NB4 (cell line): ENCODE data around the gene SETD1B.
"Not testable (repeated sequence)": the region's sequence is repeated elsewhere in the genome, so short reads cannot be mapped to it uniquely, and the experiment has no call there.

Experiments
- MYC ChIP-seq: IDR thresholded peaks from 2 replicates; pipeline ENCODE4 v1.6.1; 2011; ENCODE audit warnings: low read depth, low read length
- POLR2A ChIP-seq: IDR thresholded peaks from 2 replicates; pipeline ENCODE4 v1.6.1; 2011; ENCODE audit warnings: mild to moderate bottlenecking; ENCODE audit not compliant: insufficient read length; ENCODE audit errors: extremely low read depth
- TF ChIP-seq, protein P1 (sequence below): IDR thresholded peaks from one replicate; pipeline ENCODE4 v1.5.1; 2012; ENCODE audit warnings: low read depth, low read length

DNA sequence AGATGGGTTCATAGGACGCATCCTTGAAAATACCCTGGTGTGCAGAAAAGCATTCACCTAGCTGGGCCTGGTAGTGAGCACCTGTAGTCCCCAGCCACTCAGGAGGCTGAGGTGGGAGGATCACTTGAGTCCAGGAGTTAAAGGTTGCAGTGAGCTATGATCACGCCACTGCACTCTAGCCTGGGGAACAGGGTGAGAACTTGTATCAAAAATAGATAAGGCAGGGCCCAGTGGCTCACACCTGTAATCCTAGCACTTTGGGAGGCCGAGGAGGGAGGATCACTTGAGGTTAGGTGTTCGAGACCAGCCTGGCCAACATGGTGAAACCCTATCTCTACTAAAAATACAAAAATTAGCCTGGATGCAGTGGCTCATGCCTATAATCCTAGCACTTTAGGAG is 56.9 kb downstream of the SETD1B start:
- TF ChIP-seq, protein P1, sequence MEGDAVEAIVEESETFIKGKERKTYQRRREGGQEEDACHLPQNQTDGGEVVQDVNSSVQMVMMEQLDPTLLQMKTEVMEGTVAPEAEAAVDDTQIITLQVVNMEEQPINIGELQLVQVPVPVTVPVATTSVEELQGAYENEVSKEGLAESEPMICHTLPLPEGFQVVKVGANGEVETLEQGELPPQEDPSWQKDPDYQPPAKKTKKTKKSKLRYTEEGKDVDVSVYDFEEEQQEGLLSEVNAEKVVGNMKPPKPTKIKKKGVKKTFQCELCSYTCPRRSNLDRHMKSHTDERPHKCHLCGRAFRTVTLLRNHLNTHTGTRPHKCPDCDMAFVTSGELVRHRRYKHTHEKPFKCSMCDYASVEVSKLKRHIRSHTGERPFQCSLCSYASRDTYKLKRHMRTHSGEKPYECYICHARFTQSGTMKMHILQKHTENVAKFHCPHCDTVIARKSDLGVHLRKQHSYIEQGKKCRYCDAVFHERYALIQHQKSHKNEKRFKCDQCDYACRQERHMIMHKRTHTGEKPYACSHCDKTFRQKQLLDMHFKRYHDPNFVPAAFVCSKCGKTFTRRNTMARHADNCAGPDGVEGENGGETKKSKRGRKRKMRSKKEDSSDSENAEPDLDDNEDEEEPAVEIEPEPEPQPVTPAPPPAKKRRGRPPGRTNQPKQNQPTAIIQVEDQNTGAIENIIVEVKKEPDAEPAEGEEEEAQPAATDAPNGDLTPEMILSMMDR, result not testable (repeated sequence)
- not testable (repeated sequence) for TF ChIP-seq POLR2A, MYC
